IPS DF 4.7 (cell line): Measurements from ENCODE around the gene CLCNKA.
"Not testable (repeated sequence)": the region's sequence is repeated elsewhere in the genome, so short reads cannot be mapped to it uniquely, and the experiment has no call there.

ENCODE experiments used
- DNase-seq: peaks from one replicate; pipeline ENCODE4 v3.0.0-alpha.2; 2013; ENCODE audit warnings: low spot score; ENCODE audit errors: extremely low read depth

The CLCNKA gene

DNA sequence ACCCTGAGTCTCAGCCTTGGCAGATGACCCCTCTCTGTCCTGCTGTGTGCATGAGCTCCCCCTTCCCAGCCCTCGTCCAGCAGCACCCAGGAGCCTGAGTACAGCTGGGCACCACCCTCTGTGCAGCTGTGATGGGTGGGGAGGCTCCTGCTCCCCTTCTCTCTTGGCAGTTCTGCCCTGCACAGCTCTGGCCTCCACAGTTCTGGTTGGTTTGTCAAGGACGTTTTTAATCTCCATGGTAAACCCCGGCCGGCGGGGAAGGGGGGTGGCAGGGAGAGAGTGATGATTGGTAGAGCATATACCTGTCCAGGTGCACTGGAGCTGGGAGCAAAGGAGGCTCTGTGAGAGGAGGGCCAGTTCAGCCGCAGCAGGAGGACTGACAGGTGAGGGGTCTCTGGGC, at the start of gene CLCNKA:
TSS of gene CLCNKA (plus strand) at position 356 of the 400 bp plus-strand sequence. CDS start 584 bp downstream, outside the sequence.
- DNase-seq = no peak

- DNase-seq = no peak
These were observed 49.4 kb upstream of the CLCNKA start for GRCh38 chr1:15972409-15972808.

- no peak for DNase-seq
These were observed 48.1 kb upstream of the CLCNKA start for GRCh38 chr1:15973772-15974171.

DNA sequence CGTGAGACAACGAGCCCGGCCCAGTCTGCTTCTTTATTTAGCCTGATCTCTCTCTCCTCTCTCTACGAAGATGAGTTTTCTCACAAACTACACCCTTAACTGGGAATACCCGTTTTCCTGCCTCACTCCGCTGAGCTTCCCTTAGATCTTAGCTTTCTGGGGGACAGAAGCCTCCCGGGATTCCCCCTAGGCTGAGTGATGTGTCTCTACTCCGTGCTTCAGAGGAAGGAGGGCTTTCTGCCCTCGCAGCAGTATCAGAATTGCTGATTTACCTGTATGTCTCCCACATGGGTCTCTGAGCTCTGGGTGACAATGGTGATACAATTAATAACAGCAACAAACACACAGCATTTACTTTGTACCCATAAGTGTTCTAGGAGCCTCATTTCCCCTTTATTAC, 47.0 kb upstream of the CLCNKA start:
- DNase-seq = no peak

- no peak for DNase-seq
These were observed 46.5 kb upstream of the CLCNKA start for GRCh38 chr1:15975358-15975804.

- DNase-seq = peak; percentile 83
These were observed 45.8 kb upstream of the CLCNKA start, which contains the start of gene ZBTB17 for GRCh38 chr1:15975805-15976680. TSS of gene ZBTB17 (minus strand) at chr1:15976101. CDS start at chr1:15948495, 27,606 bp downstream.

DNA sequence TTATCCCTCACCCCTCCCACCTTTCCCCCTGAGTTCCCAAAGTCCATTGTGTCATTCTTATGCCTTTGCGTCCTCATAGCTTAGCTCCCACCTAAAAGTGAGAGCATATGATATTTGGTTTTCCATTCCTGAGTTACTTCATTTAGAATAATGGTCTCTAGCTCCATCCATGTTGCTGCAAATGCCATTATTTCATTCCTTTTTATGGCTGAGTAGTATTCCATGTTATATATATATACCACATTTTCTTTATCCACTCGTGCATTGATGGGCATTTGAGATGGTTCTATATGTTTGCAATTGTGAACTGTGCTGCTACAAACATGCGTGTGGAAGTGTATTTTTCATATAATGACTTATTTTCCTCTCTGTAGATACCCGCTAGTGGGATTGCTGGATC, 43.9 kb upstream of the CLCNKA start:
- not testable (repeated sequence) for DNase-seq

DNA sequence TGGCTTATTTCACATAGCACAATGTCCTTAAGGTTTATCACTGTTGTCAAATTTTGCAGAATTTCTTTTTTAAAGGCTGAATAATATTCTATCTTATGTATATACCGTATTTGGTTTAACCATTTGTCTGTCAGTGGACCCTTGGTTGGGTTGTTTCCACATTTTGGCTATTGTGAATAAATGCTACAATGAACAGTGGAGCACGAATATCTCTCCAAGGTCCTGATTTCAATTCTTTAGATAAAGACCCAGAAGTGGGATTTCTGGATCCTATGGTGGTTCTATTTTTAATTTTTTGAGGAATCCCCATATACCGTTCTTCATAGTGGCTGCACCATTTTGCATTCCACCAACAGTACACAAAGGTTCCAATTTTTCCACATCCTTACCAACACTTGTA, 40.2 kb upstream of the CLCNKA start:
- no peak for DNase-seq

DNA sequence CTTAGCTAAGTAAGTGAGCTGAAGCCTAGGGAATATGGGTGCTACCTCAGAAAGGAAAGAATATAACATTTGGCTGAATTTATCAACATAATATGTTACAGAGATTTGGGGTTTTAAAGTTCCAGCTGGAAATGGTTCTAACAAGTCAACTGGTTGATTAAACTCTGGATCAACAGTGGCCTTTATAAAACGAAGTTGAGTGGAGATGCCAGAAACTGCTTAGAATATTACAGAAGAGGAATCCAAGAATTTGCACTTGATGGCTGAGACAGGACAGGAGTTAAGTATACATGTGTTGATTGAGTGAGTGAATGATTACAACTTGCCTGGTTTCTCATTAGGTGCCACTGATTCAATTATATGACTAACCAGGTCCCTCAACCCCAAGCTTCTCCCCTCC, 38.6 kb upstream of the CLCNKA start:
- DNase-seq = no peak

DNA sequence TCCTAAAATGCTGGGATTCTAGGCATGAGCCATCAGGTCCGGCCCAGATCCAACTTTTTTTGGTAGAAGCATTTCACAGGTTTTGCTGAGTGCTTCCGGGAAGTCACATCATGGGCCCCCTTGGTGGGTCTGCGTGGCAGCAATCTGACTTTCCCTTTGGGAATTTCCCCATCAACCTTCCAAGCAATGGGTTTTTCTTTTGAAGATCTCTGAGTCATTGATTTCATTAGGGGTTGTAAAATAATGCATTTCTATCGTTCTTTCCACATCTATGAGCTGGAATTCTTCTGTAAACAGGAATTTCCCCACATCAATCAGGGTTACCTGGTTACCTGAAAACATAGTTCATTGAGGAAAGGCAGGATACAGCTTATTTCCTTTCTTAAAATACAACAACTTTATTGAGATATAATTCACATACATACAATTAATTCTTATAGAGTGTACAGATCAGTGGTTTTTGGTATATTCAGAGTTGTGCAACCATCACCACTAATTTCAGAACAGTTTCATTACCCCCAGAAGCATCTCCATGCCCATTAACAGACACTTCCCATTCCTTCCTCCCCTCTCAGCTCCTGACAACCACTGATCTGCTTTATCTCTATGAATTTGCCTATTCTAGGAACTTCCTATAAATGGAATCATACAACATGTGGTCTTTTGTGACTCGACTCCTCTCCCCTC, 36.1 kb upstream of the CLCNKA start:
- DNase-seq = no peak

DNA sequence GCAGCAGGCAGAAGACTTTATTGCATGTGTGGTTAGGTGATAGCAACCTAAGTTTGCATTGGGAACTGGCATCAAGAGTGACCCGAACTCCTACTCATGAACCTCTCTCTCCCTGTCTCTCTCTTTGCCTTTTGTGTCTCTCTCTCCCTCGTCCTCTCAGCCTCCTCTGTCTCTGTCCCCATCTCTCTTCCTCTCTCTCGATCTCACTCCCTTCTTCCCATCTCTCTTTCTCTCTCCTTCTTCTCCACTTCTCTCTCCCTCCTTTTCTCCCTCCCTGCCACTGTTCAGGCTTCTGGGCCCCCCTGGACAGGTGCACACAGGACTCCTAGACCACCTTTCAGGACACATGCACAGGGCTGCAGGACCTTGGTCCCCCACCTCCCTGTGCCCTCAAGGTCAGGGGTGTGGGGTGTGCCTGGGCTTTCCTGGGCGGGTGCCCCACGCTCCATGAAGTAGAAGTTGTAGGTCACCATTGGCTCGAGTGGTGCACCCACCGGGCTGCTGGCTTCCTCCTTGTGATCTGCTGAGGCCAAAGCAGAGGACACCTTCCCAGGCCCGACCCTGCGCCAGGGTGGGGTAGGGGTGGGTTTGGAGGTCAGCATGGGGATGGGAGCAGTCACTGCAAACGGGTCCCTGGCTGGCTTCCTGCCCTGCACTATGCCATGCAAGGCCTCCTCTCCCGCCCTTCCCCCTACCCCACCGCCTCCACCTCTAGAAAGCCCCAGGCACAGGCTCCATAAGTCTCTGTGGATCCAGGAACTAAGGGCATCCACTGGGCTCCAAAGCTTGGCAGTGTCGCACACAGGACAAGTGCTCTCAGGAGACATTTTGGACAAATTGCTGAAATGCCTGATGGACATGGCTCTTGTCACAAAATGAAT, 32.7 kb upstream of the CLCNKA start:
- no peak for DNase-seq

- DNase-seq = no peak
These were observed 32.1 kb upstream of the CLCNKA start for GRCh38 chr1:15989776-15990175.

- no peak for DNase-seq
These were observed 30.2 kb upstream of the CLCNKA start for GRCh38 chr1:15991427-15992186.

- DNase-seq = no peak
These were observed 29.7 kb upstream of the CLCNKA start for GRCh38 chr1:15992187-15992553.

- no peak for DNase-seq
These were observed 29.0 kb upstream of the CLCNKA start for GRCh38 chr1:15992582-15993500.

DNA sequence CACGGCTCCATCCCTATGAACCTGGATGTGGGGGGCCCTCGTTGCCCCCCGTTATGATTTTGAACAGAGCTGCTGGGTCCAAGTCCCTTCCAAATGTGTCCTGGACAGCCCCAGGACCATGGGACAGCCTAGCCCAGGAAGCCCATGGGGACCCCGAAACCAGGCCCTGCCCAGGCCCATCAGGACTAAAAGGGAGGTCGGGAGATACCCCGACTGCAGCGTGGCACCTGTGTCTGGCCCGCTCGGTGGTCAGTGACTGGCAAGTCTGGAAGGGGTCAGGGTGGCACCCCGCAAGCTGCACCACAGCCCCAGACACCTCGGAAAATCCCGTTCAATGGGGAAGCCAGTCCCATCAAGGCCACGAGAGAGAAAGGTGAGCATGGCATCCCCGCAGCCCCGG, 28.2 kb upstream of the CLCNKA start:
- no peak for DNase-seq

DNA sequence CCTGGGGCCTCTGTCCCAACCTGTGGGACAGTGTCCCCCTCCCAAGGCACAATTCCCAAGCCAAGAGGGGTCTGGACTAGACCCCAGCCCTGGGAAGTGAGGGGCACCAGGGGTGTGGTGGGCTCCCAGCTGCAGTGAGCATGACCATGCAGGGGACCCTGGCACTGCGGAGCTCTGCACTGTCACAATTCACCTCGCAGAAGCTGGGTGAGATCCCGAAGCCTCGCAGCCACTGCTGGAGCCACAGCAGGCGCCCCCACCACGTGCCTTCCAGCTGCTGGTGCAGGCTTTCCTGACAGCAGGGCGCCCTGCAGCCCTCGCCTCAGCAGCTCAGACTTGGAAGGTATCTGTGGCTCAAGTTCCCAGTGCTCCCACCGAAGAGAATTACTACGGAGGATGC, 27.8 kb upstream of the CLCNKA start:
- DNase-seq = no peak

DNA sequence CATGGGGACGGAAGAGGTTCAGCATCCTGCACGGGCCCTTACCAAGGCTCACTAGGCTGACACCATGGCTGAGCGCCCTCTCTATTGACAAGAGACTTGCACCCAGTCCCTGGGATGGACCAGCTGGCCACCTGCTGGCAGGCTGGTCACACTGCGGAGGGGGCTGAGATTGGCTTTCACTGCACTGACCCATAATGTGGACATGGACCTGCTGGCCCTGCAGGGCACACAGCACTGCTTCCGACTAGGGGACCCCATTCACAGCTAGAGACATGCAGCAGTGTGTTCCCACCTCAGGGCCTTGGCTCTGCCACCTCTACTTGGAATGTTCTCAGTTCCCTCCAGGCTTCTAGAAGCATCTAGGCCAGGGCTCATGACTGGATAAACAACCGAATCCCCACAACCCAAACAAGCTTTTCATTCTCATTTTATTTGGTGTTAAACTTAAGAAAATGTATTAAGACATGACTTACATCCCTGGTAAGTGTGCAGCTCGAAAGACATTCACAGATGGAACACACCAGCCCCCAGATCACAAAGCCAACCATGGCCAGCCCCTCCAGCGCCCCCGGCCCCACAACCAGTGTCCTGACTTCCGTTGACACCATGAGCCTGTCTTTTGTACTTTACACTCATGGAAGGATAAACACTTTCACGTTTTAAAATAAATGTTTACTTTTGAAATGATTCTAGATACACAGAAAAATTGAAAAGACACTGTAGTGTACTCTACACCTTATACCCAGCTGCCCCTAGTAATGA, 27.1 kb upstream of the CLCNKA start:
- DNase-seq = no peak

GRCh38 chr1:15997076-15997585, 24.7 kb upstream of the CLCNKA start:
- DNase-seq = no peak
